ENCODE measurements around the gene HNRNPUL1.

The HNRNPUL1 gene

GRCh38 chr19:41328157-41328841 is 64.1 kb downstream of the HNRNPUL1 start:
- H3K4me3 ChIP-seq (ENCODE audit: low read depth, low read length) = no peak overlapping the region
- TF ChIP-seq, protein P1, sequence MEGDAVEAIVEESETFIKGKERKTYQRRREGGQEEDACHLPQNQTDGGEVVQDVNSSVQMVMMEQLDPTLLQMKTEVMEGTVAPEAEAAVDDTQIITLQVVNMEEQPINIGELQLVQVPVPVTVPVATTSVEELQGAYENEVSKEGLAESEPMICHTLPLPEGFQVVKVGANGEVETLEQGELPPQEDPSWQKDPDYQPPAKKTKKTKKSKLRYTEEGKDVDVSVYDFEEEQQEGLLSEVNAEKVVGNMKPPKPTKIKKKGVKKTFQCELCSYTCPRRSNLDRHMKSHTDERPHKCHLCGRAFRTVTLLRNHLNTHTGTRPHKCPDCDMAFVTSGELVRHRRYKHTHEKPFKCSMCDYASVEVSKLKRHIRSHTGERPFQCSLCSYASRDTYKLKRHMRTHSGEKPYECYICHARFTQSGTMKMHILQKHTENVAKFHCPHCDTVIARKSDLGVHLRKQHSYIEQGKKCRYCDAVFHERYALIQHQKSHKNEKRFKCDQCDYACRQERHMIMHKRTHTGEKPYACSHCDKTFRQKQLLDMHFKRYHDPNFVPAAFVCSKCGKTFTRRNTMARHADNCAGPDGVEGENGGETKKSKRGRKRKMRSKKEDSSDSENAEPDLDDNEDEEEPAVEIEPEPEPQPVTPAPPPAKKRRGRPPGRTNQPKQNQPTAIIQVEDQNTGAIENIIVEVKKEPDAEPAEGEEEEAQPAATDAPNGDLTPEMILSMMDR (IDR thresholded peaks at IDR 0.05; ENCODE audit: low read depth, low read length) = no peak
- peak; percentile 35 for DNase-seq (ENCODE audit: low read depth, low spot score)
- in situ Hi-C loops (cut with HindIII; ENCODE audit: low sequenced_read_pairs) = no loop called here

GRCh38 chr19:41328842-41329225 is 64.7 kb downstream of the HNRNPUL1 start:
- in situ Hi-C loops (cut with HindIII; ENCODE audit: low sequenced_read_pairs) = no loop called here
- no peak overlapping the region for H3K4me3 ChIP-seq (ENCODE audit: low read depth, low read length)
- DNase-seq (ENCODE audit: low read depth, low spot score) = no peak
- TF ChIP-seq, protein P1 (IDR thresholded peaks at IDR 0.05; ENCODE audit: low read depth, low read length) = no peak

DNA sequence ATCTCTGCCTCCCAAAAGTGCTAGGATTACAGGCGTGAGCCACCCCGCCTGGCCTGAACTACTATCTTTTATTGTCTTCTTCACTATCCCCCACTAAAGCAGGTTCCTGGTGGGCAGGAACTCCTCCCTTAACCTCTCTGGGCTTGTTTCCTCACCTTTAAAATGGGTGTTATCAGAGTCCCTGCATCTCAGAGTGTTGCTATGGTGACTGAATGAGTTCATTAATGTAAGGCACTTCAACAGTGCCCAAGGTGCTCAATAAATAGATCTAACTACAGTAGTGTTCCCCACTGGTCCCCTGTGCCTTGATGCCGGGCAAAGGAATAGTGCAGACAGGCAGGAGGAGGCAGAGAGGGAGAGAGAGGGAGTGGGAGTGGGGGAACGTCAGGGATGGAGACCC is 66.3 kb downstream of the HNRNPUL1 start:
- TF ChIP-seq, protein P1 (IDR thresholded peaks at IDR 0.05; ENCODE audit: low read depth, low read length) = no peak
- DNase-seq (ENCODE audit: low read depth, low spot score) = no peak
- in situ Hi-C loops (cut with HindIII; ENCODE audit: low sequenced_read_pairs) = no loop called here
- no peak overlapping the region for H3K4me3 ChIP-seq (ENCODE audit: low read depth, low read length)

GRCh38 chr19:41330946-41331678 is 66.9 kb downstream of the HNRNPUL1 start:
- no peak for DNase-seq (ENCODE audit: low read depth, low spot score)
- TF ChIP-seq, protein P1 (IDR thresholded peaks at IDR 0.05; ENCODE audit: low read depth, low read length) = no peak
- H3K4me3 ChIP-seq (ENCODE audit: low read depth, low read length) = no peak overlapping the region
- in situ Hi-C loops (cut with HindIII; ENCODE audit: low sequenced_read_pairs) = no loop called here

- no peak for DNase-seq (ENCODE audit: low read depth, low spot score)
- TF ChIP-seq, protein P1 (IDR thresholded peaks at IDR 0.05; ENCODE audit: low read depth, low read length) = no peak
- in situ Hi-C loops (cut with HindIII; ENCODE audit: low sequenced_read_pairs) = no loop called here
- H3K4me3 ChIP-seq (ENCODE audit: low read depth, low read length) = no peak overlapping the region
These were observed 67.8 kb downstream of the HNRNPUL1 start for GRCh38 chr19:41332000-41332399.

GRCh38 chr19:41332468-41332867 is 68.3 kb downstream of the HNRNPUL1 start:
- H3K4me3 ChIP-seq (ENCODE audit: low read depth, low read length) = no peak overlapping the region
- in situ Hi-C loops (cut with HindIII; ENCODE audit: low sequenced_read_pairs) = no loop called here
- no peak for DNase-seq (ENCODE audit: low read depth, low spot score)
- TF ChIP-seq, protein P1 (IDR thresholded peaks at IDR 0.05; ENCODE audit: low read depth, low read length) = no peak
